HepG2 (cell line): ENCODE measurements around the gene PTGR1. TPM values are rescaled to one million over a fixed set of nuclear protein-coding genes. Genes with fewer than 3 reads are reported as not detected.
"Not testable (repeated sequence)": the region's sequence is repeated elsewhere in the genome, so short reads cannot be mapped to it uniquely, and the experiment has no call there.

Experiments
- ATAC-seq: fragments of 200-7000 bp; cut with Tn5 transposase; 3 replicates; pipeline ENCODE4 v1.9.1; 2020; ENCODE audit warnings: mild to moderate bottlenecking, moderate library complexity
- BruUV-seq: library from RNA; stranded (reverse); fragments of 400-500 nt; replicated peaks from 2 replicates; lab custom pipeline; 2021; lab: Mats Ljungman, UMichigan
- CTCF ChIA-PET: fragments of 300-600 bp; formaldehyde crosslinking; extraction: SDS; loops from one replicate; lab custom pipeline; 2021; ENCODE audit warnings: low total read pairs, inconsistent platforms, low intra/inter-chr PET ratio; lab: Yijun Ruan, JAX
- POLR2A ChIA-PET: fragments of 350-600 bp; sonication (Branson Sonifier 250); formaldehyde crosslinking; loops from one replicate; lab custom pipeline; 2020; ENCODE audit warnings: antibody characterized with exemption, inconsistent platforms; lab: Yijun Ruan, JAX
- DNase-seq: peaks from one replicate; pipeline ENCODE4 v3.0.0-alpha.2; 2015; ENCODE audit warnings: low spot score
- FAIRE-seq: peaks from 3 replicates; lab custom pipeline; 2011; peaks lifted over from hg19 to GRCh38; lab: Jason Lieb, UNC
- H2AFZ ChIP-seq: one replicate; pipeline ENCODE4 v1.6.1; 2011; ENCODE audit warnings: low read length, inconsistent platforms
- H3K27ac ChIP-seq: fragments of 300-600 bp; 3 replicates; pipeline ENCODE4 v1.8.0; 2011; ENCODE audit warnings: mixed run types, mild to moderate bottlenecking, mixed read lengths, low read length, inconsistent platforms; ENCODE audit not compliant: insufficient read depth; ENCODE audit errors: extremely low read length
- H3K27me3 ChIP-seq, 2 experiments: fragments of 200-600 bp in 1 of 2; 2 replicates in 1 of 2; 3 replicates in 1 of 2; pipeline versions ENCODE4 v1.6.0 to v1.8.0; 2011; ENCODE audit warnings: low read length in 2 of 2, mild to moderate bottlenecking in 2 of 2, moderate library complexity in 2 of 2, inconsistent platforms in 1 of 2; ENCODE audit not compliant: insufficient read depth in 2 of 2, control insufficient read depth in 1 of 2
- H3K36me3 ChIP-seq, 2 experiments: fragments of 200-600 bp in 1 of 2; replicated peaks in 1 of 2; 2 replicates in 1 of 2; 3 replicates in 1 of 2; pipeline versions ENCODE4 v1.5.1 to v1.8.0; 2011; ENCODE audit warnings: low read length in 2 of 2, inconsistent platforms in 1 of 2; ENCODE audit not compliant: insufficient read depth in 2 of 2, control insufficient read depth in 1 of 2
- H3K4me1 ChIP-seq: 2 replicates; pipeline ENCODE4 v1.5.1; 2012; ENCODE audit warnings: low read length, inconsistent platforms; ENCODE audit not compliant: insufficient read depth
- H3K4me2 ChIP-seq: 2 replicates; pipeline ENCODE4 v1.6.0; 2011; ENCODE audit warnings: low read depth, low read length, inconsistent platforms
- H3K4me3 ChIP-seq, 3 experiments: fragments of 200-600 bp in 1 of 3; sonication (generic), shearing (Covaris generic) in 1 of 3; replicated peaks in 1 of 3; 2 replicates each; pipeline ENCODE4 v1.5.1; 2011 to 2016; ENCODE audit warnings: low read length in 3 of 3, inconsistent platforms in 2 of 3, low read depth in 2 of 3, mild to moderate bottlenecking in 2 of 3, control low read depth in 1 of 3, mixed read lengths in 1 of 3; ENCODE audit not compliant: insufficient read depth in 1 of 3
- H3K79me2 ChIP-seq: one replicate; pipeline ENCODE4 v1.6.1; 2011; ENCODE audit warnings: low read length, inconsistent platforms; ENCODE audit not compliant: insufficient read depth
- H3K9ac ChIP-seq: 2 replicates; pipeline ENCODE4 v1.6.0; 2011; ENCODE audit warnings: mild to moderate bottlenecking, low read depth, low read length, inconsistent platforms; ENCODE audit not compliant: insufficient read depth
- H3K9me3 ChIP-seq: 2 replicates; pipeline ENCODE4 v1.5.1; 2012; ENCODE audit warnings: mild to moderate bottlenecking, low read length
- H4K20me1 ChIP-seq: 2 replicates; pipeline ENCODE4 v1.6.0; 2011; ENCODE audit warnings: inconsistent platforms, mild to moderate bottlenecking, low read length, moderate library complexity; ENCODE audit not compliant: insufficient read depth
- ARNT2 ChIP-seq: sonication (generic); formaldehyde crosslinking; IDR thresholded peaks from 2 replicates; pipeline ENCODE4 v1.8.0; 2022; ENCODE audit warnings: mild to moderate bottlenecking, low read depth, missing genetic modification reagents, moderate library complexity
- E2F1 ChIP-seq: sonication (generic); formaldehyde crosslinking; IDR thresholded peaks from 2 replicates; pipeline ENCODE4 v1.5.0; 2020; ENCODE audit warnings: missing genetic modification reagents
- GZF1 ChIP-seq: sonication (generic); formaldehyde crosslinking; IDR thresholded peaks from 2 replicates; pipeline ENCODE4 v1.5.1; 2020; ENCODE audit warnings: mild to moderate bottlenecking, missing genetic modification reagents
- ISL2 ChIP-seq: sonication (generic); formaldehyde crosslinking; IDR thresholded peaks from 2 replicates; pipeline ENCODE4 v1.5.0; 2020; ENCODE audit warnings: missing genetic modification reagents
- KLF12 ChIP-seq: sonication (generic); formaldehyde crosslinking; IDR thresholded peaks from 2 replicates; pipeline ENCODE4 v1.4.0; 2020; ENCODE audit warnings: missing genetic modification reagents, borderline replicate concordance
- MAZ ChIP-seq, 2 experiments: sonication (generic) in 1 of 2; formaldehyde crosslinking in 1 of 2; IDR thresholded peaks; 2 replicates each; pipeline versions ENCODE4 v1.5.0 to v1.6.1; 2012 to 2020; ENCODE audit warnings: low read depth in 2 of 2, mild to moderate bottlenecking in 2 of 2, borderline replicate concordance in 1 of 2, improper control_type of control experiment in 1 of 2, low read length in 1 of 2, missing genetic modification reagents in 1 of 2, moderate library complexity in 1 of 2
- PCBP2 ChIP-seq: fragments of 200-400 bp; formaldehyde crosslinking; optimal IDR thresholded peaks from 2 replicates; pipeline ENCODE3; 2018; ENCODE audit warnings: low read length, low read depth; ENCODE audit not compliant: poor library complexity, severe bottlenecking
- SMARCE1 ChIP-seq: fragments of 450-650 bp; IDR thresholded peaks from 2 replicates; pipeline ENCODE4 v1.6.1; 2017; ENCODE audit warnings: borderline replicate concordance
- SNRNP70 ChIP-seq: fragments of 200-400 bp; formaldehyde crosslinking; IDR thresholded peaks from 2 replicates; pipeline ENCODE4 v1.6.1; 2017; ENCODE audit warnings: mild to moderate bottlenecking, low read depth, low read length, moderate library complexity
- STAT5B ChIP-seq: sonication (generic); formaldehyde crosslinking; IDR thresholded peaks from 2 replicates; pipeline ENCODE4 v1.4.0; 2020; ENCODE audit warnings: missing genetic modification reagents
- THYN1 ChIP-seq: sonication (generic); formaldehyde crosslinking; IDR thresholded peaks from 2 replicates; pipeline ENCODE4 v1.8.1; 2023; ENCODE audit warnings: low read depth, mild to moderate bottlenecking, moderate library complexity, missing genetic modification reagents, borderline replicate concordance
- TOPORS ChIP-seq: sonication (generic); formaldehyde crosslinking; IDR thresholded peaks from 2 replicates; pipeline ENCODE4 v1.8.0; 2023; ENCODE audit warnings: mild to moderate bottlenecking, missing genetic modification reagents
- ZNF225 ChIP-seq: sonication (generic); formaldehyde crosslinking; IDR thresholded peaks from 2 replicates; pipeline ENCODE4 v1.4.0; 2020; ENCODE audit warnings: mild to moderate bottlenecking, missing genetic modification reagents
- ZNF253 ChIP-seq: sonication (generic); formaldehyde crosslinking; IDR thresholded peaks from 2 replicates; pipeline ENCODE4 v1.8.0; 2022; ENCODE audit warnings: mild to moderate bottlenecking, missing genetic modification reagents, borderline replicate concordance
- ZNF619 ChIP-seq: sonication (generic); formaldehyde crosslinking; IDR thresholded peaks from 2 replicates; pipeline ENCODE4 v1.4.0; 2020; ENCODE audit warnings: mild to moderate bottlenecking, missing genetic modification reagents
- ZNF883 ChIP-seq: sonication (generic); formaldehyde crosslinking; IDR thresholded peaks from 2 replicates; pipeline ENCODE4 v1.5.1; 2020; ENCODE audit warnings: mild to moderate bottlenecking, missing genetic modification reagents; ENCODE audit errors: not compliant biosample characterization
- ZSCAN22 ChIP-seq: sonication (generic); formaldehyde crosslinking; IDR thresholded peaks from 2 replicates; pipeline ENCODE4 v1.4.0; 2020; ENCODE audit warnings: mild to moderate bottlenecking, missing genetic modification reagents
- WGBS: methylation state at CpG from one replicate; pipeline ENCODE4 v1.1.6; 2017; ENCODE audit warnings: low lambda C conversion rate; 5-methylcytosine and 5-hydroxymethylcytosine counted together
- in situ Hi-C: cut with HindIII; loops from 2 replicates; pipeline ENCODE4 v1.10.0; 2017; ENCODE audit warnings: low pct_unique_long_range_greater_than_20kb; ENCODE audit not compliant: extremely low pct_ligation_motif_present
- intact Hi-C: fragments of 100-400 bp; cut with micrococcal nuclease; formaldehyde crosslinking; loops from one replicate; pipeline ENCODE4 v1.10.0; 2022; ENCODE audit not compliant: unreplicated experiment
- polyA plus RNA-seq, 8 experiments: library from polyadenylated mRNA; depleted of rRNA in 3 of 8; stranded (reverse) in 7 of 8; unstranded in 1 of 8; fragments of >200 nt; fragmentation: Illumina TruSeq in 4 of 8; extraction: Trizol in 4 of 8; gene quantifications; 2 replicates each; pipeline versions ENCODE4 v1.2.1 to v1.2.3, GENCODE V29; 2011 to 2016; ENCODE audit warnings: low read depth in 4 of 8, missing spikeins in 1 of 8, mixed read lengths in 1 of 8; ENCODE audit not compliant: insufficient read depth in 1 of 8
- total RNA-seq, 5 experiments: library from RNA; depleted of rRNA; stranded (reverse); fragments of >200 nt; fragmentation: Illumina TruSeq; extraction: Trizol; gene quantifications; 2 replicates each; pipeline ENCODE4 v1.2.3, GENCODE V29; 2016; ENCODE audit warnings: low read depth in 1 of 5

Gene PTGR1
- total and polyA plus RNA-seq, 2 of the 13 experiments (the other 11 are each of a cell fraction or from before 2014, with no cell fraction given): 6.0 to 15.8 TPM

DNA sequence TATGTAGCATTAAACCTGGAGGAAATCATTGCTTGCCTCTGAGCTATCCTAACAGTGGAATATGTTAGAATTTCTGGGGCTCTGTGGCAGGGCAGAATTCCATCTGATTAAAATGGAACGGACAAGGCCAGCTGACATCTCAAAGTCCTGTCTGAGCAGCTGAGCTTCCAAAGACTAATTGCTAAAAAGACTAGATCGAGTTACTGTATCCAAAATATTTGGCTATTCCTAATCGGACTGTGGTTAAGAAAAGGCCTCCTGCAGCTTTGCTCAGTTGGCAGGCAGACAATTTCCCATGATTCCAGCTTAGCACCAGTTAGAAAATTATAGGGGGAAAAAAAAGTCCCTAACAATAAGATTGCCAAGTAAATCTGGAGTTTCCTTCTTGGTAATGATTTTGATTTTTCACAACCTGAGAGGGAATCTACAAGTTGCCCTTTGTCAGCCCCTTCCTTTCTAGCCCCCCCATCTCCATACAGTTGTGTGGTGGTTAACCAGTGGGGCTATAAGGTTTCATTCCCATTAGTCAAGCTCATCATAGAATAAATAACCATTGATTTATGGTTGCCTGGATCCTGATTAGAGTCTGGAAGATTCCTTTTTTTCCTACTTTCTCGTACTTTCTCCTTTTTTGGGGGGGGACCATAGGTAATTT, 26.4 kb downstream of the PTGR1 start:
- H3K36me3 ChIP-seq: peaks cover 0 to 18% of the 10 kb centered on the region in 2 experiments; a peak in 3 of 5 replicates
- ChIA-PET POLR2A (interaction anchor here (0.7 kb wide), 1 partner anchor 22 kb away, joined by 4 read pairs; no protein-coding TSS in a partner anchor), CTCF (no interaction called here)
- H3K79me2 ChIP-seq: no peaks in the 10 kb centered on the region
- in situ Hi-C loops: no loop called here
- no peaks in the 10 kb centered on the region; the same call in none of the 2 replicates for H3K9me3 ChIP-seq
- no peaks in the 10 kb centered on the region for H3K4me1 ChIP-seq
- H3K4me3 ChIP-seq: no peak overlapping the region
- TF ChIP-seq ZNF253 (CRISPR knock-in tag) (no peak), PCBP2 (no peak), ZNF619 (CRISPR knock-in tag) (no peak), TOPORS (no peak), SMARCE1 (no peak), MAZ (IDR thresholded peaks at IDR 0.05; ENCODE audit: borderline replicate concordance, low read depth, low read length) (no peak), MAZ (CRISPR knock-in tag; IDR thresholded peaks at IDR 0.05; ENCODE audit: low read depth) (no peak), SNRNP70 (no peak), ISL2 (CRISPR knock-in tag) (no peak), KLF12 (CRISPR knock-in tag) (no peak), ARNT2 (CRISPR knock-in tag) (no peak), ZNF225 (CRISPR knock-in tag) (no peak), STAT5B (CRISPR knock-in tag) (no peak), GZF1 (CRISPR knock-in tag) (no peak), ZSCAN22 (CRISPR knock-in tag) (no peak), THYN1 (CRISPR knock-in tag) (no peak), ZNF883 (CRISPR knock-in tag) (no peak), E2F1 (no peak)
- H3K27me3 ChIP-seq: no peaks in the 10 kb centered on the region
- no peak overlapping the region for H2AFZ ChIP-seq
- 94% methylated on average over 4 of the region's 4 CpGs for WGBS
- no peaks in the 10 kb centered on the region for H4K20me1 ChIP-seq
- FAIRE-seq (no peak), DNase-seq (no peak), ATAC-seq (no peak)
- intact Hi-C loops: no loop called here
- no TSS peak for BruUV-seq
- no peak overlapping the region for H3K9ac ChIP-seq
- H3K27ac ChIP-seq: no peak overlapping the region
- H3K4me2 ChIP-seq: no peak overlapping the region

DNA sequence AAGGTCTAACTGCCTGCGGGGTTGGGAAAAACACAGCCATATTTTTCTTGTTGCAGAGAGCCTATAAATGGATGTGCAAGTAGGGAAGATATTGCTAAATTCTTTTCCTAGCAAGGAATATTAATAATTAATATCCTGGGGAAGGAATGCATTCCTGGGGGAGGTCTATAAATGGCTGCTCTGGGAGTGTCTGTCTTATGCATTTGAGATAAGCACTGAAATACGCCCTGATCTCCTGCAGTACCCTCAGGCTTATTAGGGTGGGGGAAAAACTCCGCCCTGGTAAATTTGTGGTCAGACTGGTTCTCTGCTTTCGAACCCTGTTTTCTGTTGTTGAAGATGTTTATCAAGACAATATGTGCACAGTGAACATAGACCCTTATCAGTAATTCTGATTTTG, 31.3 kb downstream of the PTGR1 start:
- H3K9ac ChIP-seq, H3K4me1 ChIP-seq, H2AFZ ChIP-seq, BruUV-seq, DNase-seq, H3K4me3 ChIP-seq, H4K20me1 ChIP-seq, POLR2A ChIA-PET, intact Hi-C loops, H3K4me2 ChIP-seq, CTCF ChIA-PET, in situ Hi-C loops, ATAC-seq, FAIRE-seq, H3K27me3 ChIP-seq, H3K79me2 ChIP-seq, H3K9me3 ChIP-seq, H3K27ac ChIP-seq: not testable (repeated sequence)
- peaks cover 0 to 16% of the 10 kb centered on the region in 2 experiments; a peak in 3 of 5 replicates for H3K36me3 ChIP-seq
- over 99% methylated on average over 4 of the region's 4 CpGs for WGBS
